BJ (cell line): ENCODE data around the gene MNX1. TPM values are rescaled to one million over a fixed set of nuclear protein-coding genes. Genes with fewer than 3 reads are reported as not detected.

Source experiments
- CTCF ChIA-PET: fragments of 350-600 bp; formaldehyde crosslinking; extraction: SDS; loops from one replicate; lab custom pipeline; 2021; ENCODE audit warnings: antibody characterized with exemption, inconsistent platforms; lab: Yijun Ruan, JAX
- POLR2A ChIA-PET: fragments of 300-600 bp; sonication (Branson Sonifier 250); formaldehyde crosslinking; extraction: SDS; loops from one replicate; lab custom pipeline; 2021; ENCODE audit warnings: antibody characterized with exemption; lab: Charles Lee
- DNase-seq: peaks from one replicate; pipeline ENCODE4 v3.0.0-alpha.2; 2011; ENCODE audit warnings: low read depth
- H3K27me3 ChIP-seq: 2 replicates; pipeline ENCODE4 v1.6.0; 2011; ENCODE audit warnings: low read length; ENCODE audit not compliant: control insufficient read depth, insufficient read depth
- H3K36me3 ChIP-seq: 2 replicates; pipeline ENCODE4 v1.5.1; 2011; ENCODE audit warnings: low read length; ENCODE audit not compliant: control insufficient read depth, insufficient read depth
- H3K4me3 ChIP-seq: 2 replicates; pipeline ENCODE4 v1.5.1; 2011; ENCODE audit warnings: low read depth, mild to moderate bottlenecking, control low read depth, low read length
- polyA plus RNA-seq: library from polyadenylated mRNA; depleted of rRNA; stranded (reverse); fragments of >200 nt; gene quantifications from 2 replicates; pipeline ENCODE4 v1.2.3, GENCODE V29; 2011
- TF ChIP-seq, protein P1 (sequence below): IDR thresholded peaks from 2 replicates; pipeline ENCODE4 v1.5.1; 2011; ENCODE audit warnings: low read depth, mild to moderate bottlenecking, control low read depth, inconsistent platforms, low read length, moderate library complexity; ENCODE audit not compliant: insufficient read depth

Gene MNX1
- polyA plus RNA-seq, 1 experiment: not detected

GRCh38 chr7:157017149-157017548 lies 6.7 kb upstream of the MNX1 start:
- Histone ChIP-seq H3K36me3 (no peaks in the 10 kb centered on the region), H3K27me3 (peaks cover 78% of the 10 kb centered on the region), H3K4me3 (no peak overlapping the region)
- TF ChIP-seq, protein P1, sequence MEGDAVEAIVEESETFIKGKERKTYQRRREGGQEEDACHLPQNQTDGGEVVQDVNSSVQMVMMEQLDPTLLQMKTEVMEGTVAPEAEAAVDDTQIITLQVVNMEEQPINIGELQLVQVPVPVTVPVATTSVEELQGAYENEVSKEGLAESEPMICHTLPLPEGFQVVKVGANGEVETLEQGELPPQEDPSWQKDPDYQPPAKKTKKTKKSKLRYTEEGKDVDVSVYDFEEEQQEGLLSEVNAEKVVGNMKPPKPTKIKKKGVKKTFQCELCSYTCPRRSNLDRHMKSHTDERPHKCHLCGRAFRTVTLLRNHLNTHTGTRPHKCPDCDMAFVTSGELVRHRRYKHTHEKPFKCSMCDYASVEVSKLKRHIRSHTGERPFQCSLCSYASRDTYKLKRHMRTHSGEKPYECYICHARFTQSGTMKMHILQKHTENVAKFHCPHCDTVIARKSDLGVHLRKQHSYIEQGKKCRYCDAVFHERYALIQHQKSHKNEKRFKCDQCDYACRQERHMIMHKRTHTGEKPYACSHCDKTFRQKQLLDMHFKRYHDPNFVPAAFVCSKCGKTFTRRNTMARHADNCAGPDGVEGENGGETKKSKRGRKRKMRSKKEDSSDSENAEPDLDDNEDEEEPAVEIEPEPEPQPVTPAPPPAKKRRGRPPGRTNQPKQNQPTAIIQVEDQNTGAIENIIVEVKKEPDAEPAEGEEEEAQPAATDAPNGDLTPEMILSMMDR: no peak
- DNase-seq: no peak
- ChIA-PET CTCF (no interaction called here), POLR2A (no interaction called here)

DNA sequence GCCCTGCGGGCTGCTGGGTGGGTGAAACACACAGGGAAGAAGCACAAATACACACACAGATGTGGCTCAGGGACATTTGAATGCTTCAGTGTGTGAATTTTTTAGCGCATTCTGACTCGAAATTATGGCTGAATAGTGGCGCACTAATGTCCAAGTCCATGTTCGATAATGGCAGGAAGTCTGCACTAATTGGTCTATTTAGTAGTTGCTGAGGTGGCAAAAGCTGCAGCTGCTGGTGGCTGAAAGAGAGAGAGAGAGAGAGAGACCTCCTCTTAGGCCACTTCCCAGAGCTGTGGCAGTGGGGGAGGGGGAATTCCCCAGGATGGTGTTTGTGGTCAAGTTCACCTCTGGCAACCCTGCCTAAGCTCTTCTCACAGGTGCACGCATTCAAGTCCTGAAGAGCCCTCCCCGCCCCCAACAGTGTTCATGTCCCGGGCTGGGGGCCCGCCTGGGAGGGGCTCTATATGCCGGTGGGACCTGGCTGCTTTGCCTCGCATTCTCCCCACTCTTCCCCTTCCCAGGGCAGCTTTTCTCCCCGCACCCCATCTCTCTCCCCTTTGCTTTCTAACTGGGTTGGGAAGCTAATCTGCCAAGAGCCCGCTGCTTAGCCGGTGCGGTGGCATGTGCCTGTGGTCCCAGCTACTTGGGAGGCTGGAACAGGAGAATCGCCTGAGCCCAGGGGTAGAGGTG lies 6.0 kb upstream of the MNX1 start:
- no peak overlapping the region for H3K4me3 ChIP-seq
- DNase-seq: no peak
- ChIA-PET POLR2A (no interaction called here), CTCF (no interaction called here)
- H3K36me3 ChIP-seq: no peaks in the 10 kb centered on the region
- TF ChIP-seq, protein P1: no peak
- H3K27me3 ChIP-seq: peaks cover 77% of the 10 kb centered on the region

GRCh38 chr7:157016024-157016351 lies 5.5 kb upstream of the MNX1 start:
- POLR2A ChIA-PET: no interaction called here
- DNase-seq: no peak

DNA sequence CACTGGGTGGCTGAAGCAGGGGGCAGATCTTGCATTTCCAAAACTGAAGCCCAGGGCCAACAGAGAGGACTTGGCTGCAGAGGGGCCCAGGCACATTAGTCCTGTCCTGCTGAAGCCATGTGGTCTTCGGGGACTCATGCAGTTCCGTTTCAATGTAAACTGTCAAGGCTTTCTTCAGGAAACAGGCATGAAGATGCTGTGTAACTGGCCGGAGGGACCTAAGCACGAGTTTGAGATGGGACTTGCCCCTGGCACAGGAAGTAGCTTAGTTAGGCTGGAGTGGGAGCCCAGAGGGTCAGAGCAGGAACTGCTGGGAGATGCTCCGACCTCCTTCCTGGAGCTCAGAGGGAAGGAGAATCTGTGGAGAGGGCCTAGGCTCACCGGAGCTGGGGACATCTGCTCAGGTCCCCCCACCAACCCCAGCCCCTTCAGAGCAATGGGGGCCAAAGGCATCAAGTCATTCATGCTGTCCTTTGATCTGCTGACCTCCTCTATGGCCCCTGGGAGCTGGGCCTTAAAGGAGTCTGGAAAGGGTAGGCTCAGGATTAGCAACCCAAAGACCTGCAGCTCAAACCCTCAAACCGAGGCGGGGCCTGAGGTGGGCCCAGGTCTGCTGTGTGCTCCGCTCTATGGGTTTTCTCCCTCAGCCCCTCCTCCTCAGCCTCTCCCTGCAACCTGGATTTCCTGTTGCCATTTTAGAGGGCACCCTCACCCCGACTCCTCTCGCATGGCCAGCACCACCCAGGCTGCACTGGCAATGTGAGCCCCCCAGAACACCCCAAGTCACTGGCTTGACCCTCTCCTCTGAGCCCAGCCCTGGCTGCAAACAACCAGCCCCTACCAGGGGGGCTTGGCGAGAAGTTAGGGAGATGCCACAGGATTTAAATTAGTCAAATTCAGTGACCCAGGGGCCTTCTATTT lies 4.4 kb upstream of the MNX1 start:
- CTCF ChIA-PET: interaction anchor here (1.6 kb wide), 1 partner anchor 18 kb away, joined by 3 read pairs; no protein-coding TSS in a partner anchor
- Histone ChIP-seq H3K27me3 (peaks cover 74% of the 10 kb centered on the region), H3K36me3 (no peaks in the 10 kb centered on the region), H3K4me3 (no peak overlapping the region)
- POLR2A ChIA-PET: no interaction called here
- TF ChIP-seq, protein P1: no peak
- no peak for DNase-seq

More at GRCh38 chr7:157016024-157016351, 5.5 kb upstream of the MNX1 start:
- H3K4me3 ChIP-seq: no peak overlapping the region
- CTCF ChIA-PET: no interaction called here
- TF ChIP-seq, protein P1: no peak
- peaks cover 81% of the 10 kb centered on the region for H3K27me3 ChIP-seq
- no peaks in the 10 kb centered on the region for H3K36me3 ChIP-seq
